GM19468 (cell line): ENCODE measurements around the gene RASGRP2.

Source experiments
- ATAC-seq: cut with Tn5 transposase; IDR thresholded peaks from one replicate; pipeline ENCODE4 v1.9.1; 2021; ENCODE audit warnings: mild to moderate bottlenecking, moderate library complexity, moderate number of reproducible peaks; ENCODE audit not compliant: unreplicated experiment; ENCODE audit errors: extremely low read depth

The RASGRP2 gene

GRCh38 chr11:64743591-64744543 lies at the start of gene RASGRP2:
Gene RASGRP2 (minus strand): TSS chr11:64744142. CDS start chr11:64742866, 1,276 bp downstream.
- ATAC-seq, result no peak

GRCh38 chr11:64792482-64792881 lies 48.5 kb upstream of the RASGRP2 start:
- no peak for ATAC-seq

- ATAC-seq, result no peak
Observed at GRCh38 chr11:64791781-64792291, 47.9 kb upstream of the RASGRP2 start.

- no peak for ATAC-seq
Observed at GRCh38 chr11:64790205-64791095, 46.5 kb upstream of the RASGRP2 start.

- ATAC-seq, result no peak
Observed at GRCh38 chr11:64789331-64790204, 45.6 kb upstream of the RASGRP2 start.

- no peak for ATAC-seq
Observed at GRCh38 chr11:64788321-64789215, 44.6 kb upstream of the RASGRP2 start.

- no peak for ATAC-seq
Observed at GRCh38 chr11:64787526-64788320, 43.8 kb upstream of the RASGRP2 start.

GRCh38 chr11:64786308-64786707 lies 42.4 kb upstream of the RASGRP2 start:
- no peak for ATAC-seq

- no peak for ATAC-seq
Observed at GRCh38 chr11:64784813-64785581, 41.1 kb upstream of the RASGRP2 start.

GRCh38 chr11:64778473-64779298 lies 34.7 kb upstream of the RASGRP2 start, which contains the start of gene SF1:
Gene SF1 (minus strand): TSS chr11:64778542. CDS start chr11:64778392, 150 bp downstream.
- ATAC-seq, result peak; percentile 74

GRCh38 chr11:64778223-64778472 lies 34.2 kb upstream of the RASGRP2 start:
- ATAC-seq, result no peak

- peak; percentile 1 for ATAC-seq
Observed at GRCh38 chr11:64777449-64778222, 33.7 kb upstream of the RASGRP2 start.

GRCh38 chr11:64776875-64777274 lies 32.9 kb upstream of the RASGRP2 start:
- no peak for ATAC-seq

- ATAC-seq, result no peak
Observed at GRCh38 chr11:64776425-64776824, 32.5 kb upstream of the RASGRP2 start.

- ATAC-seq, result no peak
Observed at GRCh38 chr11:64774144-64774543, 30.2 kb upstream of the RASGRP2 start.
